HG03520 (cell line): ENCODE results near the gene TACR2.

Experiments
- ATAC-seq: cut with Tn5 transposase; IDR thresholded peaks from one replicate; pipeline ENCODE4 v1.9.1; 2021; ENCODE audit warnings: mild to moderate bottlenecking, moderate library complexity; ENCODE audit not compliant: unreplicated experiment

TACR2 gene

GRCh38 chr10:69376662-69377061 is 40.1 kb downstream of the TACR2 start:
- no peak for ATAC-seq

DNA sequence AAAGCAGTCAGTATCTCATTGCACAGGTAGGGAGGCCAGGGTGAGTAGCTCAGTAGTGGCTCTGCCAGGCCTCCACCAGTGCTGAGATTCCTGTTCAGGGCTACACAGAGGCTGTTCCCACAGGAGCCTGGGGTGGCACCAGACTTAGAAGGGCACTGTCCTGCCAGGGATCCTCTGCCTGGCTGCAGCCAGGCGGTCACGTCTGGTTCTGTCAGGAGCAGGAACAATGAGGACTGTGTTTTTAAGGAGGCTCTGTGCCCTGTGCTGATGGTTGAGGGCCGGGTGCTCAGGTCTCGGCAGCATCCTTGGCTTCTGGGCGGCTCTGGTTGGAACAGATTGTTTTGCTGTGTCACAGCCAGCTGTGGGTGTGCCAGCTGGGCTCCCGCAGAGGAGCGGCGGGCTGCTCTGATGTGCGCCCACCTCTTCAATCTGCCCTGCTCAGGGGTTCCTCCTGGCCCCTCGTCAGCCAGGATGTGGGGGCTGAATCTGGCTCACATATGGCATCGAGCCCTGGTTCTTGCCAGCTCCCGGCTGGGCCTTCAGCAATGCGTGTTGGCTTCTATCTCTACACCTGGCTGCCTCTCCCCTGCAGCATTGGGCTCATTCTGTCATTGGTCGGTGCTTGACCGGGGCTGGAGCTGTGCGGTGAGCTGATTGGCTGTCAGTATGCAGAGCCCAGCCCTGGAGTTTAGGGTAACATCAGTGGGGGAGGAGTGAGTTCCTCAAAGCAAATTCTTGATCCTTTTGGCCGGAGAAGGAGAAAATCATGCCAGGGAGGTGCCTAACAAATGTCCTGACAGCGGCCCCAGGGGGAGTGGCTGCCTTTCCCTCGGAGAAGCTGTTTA is 41.2 kb downstream of the TACR2 start:
- no peak for ATAC-seq

- no peak for ATAC-seq
Observed at GRCh38 chr10:69374931-69375306, 41.8 kb downstream of the TACR2 start.

- no peak for ATAC-seq
Observed at GRCh38 chr10:69374242-69374641, 42.5 kb downstream of the TACR2 start.

- ATAC-seq: no peak
Observed at GRCh38 chr10:69372126-69372980, 44.4 kb downstream of the TACR2 start.

- ATAC-seq: no peak
Observed at GRCh38 chr10:69367469-69367868, 49.2 kb downstream of the TACR2 start.

GRCh38 chr10:69366738-69367137 is 50.0 kb downstream of the TACR2 start:
- no peak for ATAC-seq

DNA sequence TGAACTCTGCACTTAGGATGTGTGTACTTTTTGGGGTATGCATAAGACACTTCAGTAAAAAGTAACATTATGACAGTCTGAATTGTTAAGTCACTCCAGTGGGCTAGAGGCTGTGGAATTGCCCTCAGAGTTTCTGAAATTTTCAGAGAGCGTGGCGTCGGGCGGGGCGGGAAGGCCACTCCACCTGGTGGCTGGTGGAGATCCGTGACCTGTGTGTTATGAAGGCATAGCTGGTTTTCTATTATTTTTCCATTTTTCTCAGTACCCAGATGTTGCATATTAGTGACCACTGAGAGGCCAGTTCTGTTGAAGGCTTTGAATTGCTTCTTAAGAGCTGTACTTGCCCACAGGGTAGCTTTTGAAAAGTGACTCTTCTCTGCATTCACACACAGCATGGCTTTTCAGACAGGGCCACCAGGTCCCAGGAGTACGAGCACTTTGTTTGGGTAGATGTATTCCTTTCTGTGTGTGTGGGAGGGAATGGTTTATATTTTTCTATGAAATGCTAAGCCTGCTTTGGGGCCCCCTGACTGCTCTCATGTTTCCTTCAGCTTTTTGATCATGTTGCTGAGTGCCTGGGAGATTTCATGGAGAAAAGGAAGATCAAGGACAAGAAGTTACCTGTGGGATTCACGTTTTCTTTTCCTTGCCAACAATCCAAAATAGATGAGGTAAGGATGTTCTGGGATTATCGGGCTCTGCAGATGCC is 52.3 kb downstream of the TACR2 start:
- ATAC-seq: no peak

DNA sequence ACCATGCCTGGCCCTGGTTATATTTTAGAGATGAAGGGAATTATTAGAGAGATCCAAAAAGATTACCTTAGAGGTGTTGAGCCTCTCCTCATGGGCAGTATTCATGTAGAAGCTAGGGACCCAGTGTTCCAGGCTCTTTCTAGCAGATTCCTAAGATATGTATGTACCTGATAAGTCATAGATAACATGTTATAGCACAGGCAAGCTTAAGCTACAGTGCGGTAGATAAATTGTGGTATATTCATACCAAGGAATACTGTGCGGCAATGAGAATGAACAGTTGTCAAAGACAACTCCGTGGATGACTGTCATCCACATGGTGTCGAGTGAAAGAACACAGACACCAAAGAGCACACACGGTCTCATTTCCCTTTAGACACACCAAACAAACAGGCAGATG is 53.1 kb downstream of the TACR2 start:
- no peak for ATAC-seq

DNA sequence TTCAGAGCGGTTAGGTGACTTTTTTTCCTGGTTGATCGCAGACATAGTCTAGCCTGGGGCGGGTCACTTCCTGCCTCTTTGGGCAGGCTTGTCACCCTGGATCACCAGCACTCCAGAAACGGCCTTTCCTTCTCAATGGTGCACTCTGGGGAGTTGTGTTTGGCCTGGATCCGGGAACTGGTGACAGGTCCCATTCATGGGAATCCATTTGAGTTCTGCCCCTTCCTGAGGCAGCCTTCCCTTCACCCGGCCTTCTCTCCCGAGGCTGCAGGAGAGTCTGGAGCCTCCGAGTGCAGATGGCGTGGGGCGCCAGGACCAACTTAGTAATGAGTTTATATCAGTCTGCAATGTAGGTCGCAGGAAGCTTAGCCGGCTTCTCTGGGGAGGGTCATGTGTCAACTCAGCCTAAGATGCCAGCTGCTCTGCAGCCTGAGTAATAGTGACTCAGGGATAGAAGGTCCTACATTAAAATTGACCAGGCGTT is 54.2 kb downstream of the TACR2 start:
- ATAC-seq: no peak

- ATAC-seq: no peak
Observed at GRCh38 chr10:69361303-69361614, 55.5 kb downstream of the TACR2 start.

- ATAC-seq: no peak
Observed at GRCh38 chr10:69360485-69361302, 56.0 kb downstream of the TACR2 start.

DNA sequence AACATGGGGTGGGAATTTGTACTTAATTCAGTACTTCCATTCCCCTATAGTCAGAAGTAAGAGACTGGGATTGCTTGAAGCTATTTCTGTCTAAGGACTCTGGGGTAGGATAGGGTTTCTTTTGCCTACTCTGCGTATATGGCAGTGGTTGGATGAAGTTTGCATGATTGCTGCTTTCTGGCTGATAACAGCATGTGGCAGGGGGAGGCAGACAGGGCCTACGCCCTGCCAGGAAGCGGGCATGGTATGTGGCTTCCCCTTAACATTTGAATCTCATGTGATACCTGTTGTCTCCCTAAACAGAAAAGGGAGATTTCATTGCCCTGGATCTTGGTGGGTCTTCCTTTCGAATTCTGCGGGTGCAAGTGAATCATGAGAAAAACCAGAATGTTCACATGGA is 57.1 kb downstream of the TACR2 start:
- no peak for ATAC-seq

GRCh38 chr10:69359148-69359547 is 57.6 kb downstream of the TACR2 start:
- ATAC-seq: no peak

DNA sequence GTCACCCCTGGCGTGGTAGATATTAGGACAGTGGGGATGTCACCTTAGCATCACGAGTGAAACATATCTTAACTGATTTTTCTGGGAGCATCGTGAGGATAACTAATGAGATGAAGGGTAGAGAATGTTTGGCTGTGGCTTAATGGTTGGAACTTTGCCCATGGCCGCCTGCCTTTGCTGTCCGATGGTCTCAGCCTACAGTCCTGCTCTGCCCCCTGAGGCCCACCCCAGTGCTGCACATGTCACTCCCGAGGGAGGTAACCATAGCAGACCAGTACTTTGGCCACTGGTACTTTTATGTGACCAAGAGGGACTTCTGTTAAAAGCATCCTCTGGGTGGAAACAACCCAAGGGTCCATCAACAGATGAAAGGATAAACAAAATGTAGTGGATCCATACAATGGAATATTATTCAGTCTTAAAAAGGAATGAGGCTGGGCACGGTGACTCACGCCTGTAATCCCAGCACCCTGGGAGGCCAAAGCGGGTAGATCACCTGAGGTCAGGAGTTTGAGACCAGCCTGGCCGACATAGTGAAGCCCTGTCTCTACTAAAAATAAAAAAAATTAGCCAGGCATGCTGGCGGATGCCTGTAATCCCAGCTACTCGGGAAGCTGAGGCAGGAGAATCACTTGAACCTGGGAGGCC is 58.4 kb downstream of the TACR2 start:
- ATAC-seq: no peak

DNA sequence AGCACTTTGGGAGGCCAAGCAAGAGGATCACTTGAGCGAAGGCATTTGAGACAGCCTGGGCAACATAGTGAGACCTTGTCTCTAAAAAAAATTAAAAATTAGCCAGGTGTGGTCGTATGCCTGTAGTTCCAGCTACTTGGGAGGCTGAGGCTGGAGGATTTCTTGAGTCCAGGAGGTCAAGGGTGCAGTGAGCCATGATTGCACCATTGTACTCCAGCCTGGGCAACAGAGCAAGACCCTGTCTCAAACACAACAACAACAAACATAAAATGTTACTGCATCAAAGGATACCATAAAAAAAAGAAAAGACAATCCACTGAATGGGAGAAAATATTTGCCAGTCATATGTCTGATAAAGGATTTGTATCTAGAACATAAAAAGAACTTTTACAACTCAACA is 60.5 kb downstream of the TACR2 start:
- no peak for ATAC-seq

- ATAC-seq: no peak
Observed at GRCh38 chr10:69353977-69354635, 62.6 kb downstream of the TACR2 start.
